Brain microvascular endothelial cell (primary cell): ENCODE results near the gene KCTD1.
A peak's percentile ranks its signal among the peaks of the same experiment; 100 is the strongest.

Experiments used
- DNase-seq: peaks from one replicate; pipeline ENCODE4 v3.0.0-alpha.2; 2020
- H3K27ac ChIP-seq: fragments of 250-450 bp; sonication (Bioruptor Pico); 2 replicates; pipeline ENCODE4 v1.5.1; 2020; ENCODE audit warnings: mild to moderate bottlenecking, moderate library complexity
- H3K27me3 ChIP-seq: fragments of 250-450 bp; sonication (Bioruptor Pico); replicated peaks from 2 replicates; pipeline ENCODE4 v1.5.1; 2020; ENCODE audit warnings: mild to moderate bottlenecking
- H3K36me3 ChIP-seq: fragments of 250-450 bp; sonication (Bioruptor Pico); replicated peaks from 2 replicates; pipeline ENCODE4 v1.5.1; 2020; ENCODE audit warnings: mild to moderate bottlenecking
- H3K4me3 ChIP-seq: 2 replicates; pipeline ENCODE4 v1.5.1; 2011; ENCODE audit warnings: low read depth, mild to moderate bottlenecking, control low read depth, low read length, moderate library complexity
- CTCF ChIP-seq: IDR thresholded peaks from 2 replicates; pipeline ENCODE4 v1.5.1; 2011; ENCODE audit warnings: low read depth, mild to moderate bottlenecking, moderate library complexity, low read length, control low read depth, inconsistent platforms; ENCODE audit errors: missing control alignments
- in situ Hi-C: cut with HindIII; loops from 2 replicates; pipeline ENCODE4 v1.10.0; 2017; ENCODE audit warnings: low sequenced_read_pairs, low pct_ligation_motif_present

KCTD1 gene

GRCh38 chr18:26489191-26489590, 59.2 kb downstream of the KCTD1 start:
- H3K27ac ChIP-seq: peak overlapping the region; percentile 71
- in situ Hi-C loops: no loop called here
- no peaks in the 10 kb centered on the region for H3K36me3 ChIP-seq
- H3K4me3 ChIP-seq: no peak overlapping the region
- no peaks in the 10 kb centered on the region for H3K27me3 ChIP-seq
- TF ChIP-seq CTCF: no peak
- DNase-seq: peak; percentile 40

GRCh38 chr18:26488417-26489009, 59.8 kb downstream of the KCTD1 start:
- Histone ChIP-seq H3K36me3 (no peaks in the 10 kb centered on the region), H3K4me3 (no peak overlapping the region), H3K27me3 (no peaks in the 10 kb centered on the region), H3K27ac (no peak overlapping the region)
- no peak for DNase-seq
- TF ChIP-seq CTCF: no peak
- in situ Hi-C loops: no loop called here

GRCh38 chr18:26487437-26487836, 60.9 kb downstream of the KCTD1 start:
- in situ Hi-C loops: no loop called here
- Histone ChIP-seq H3K4me3 (no peak overlapping the region), H3K27ac (no peak overlapping the region), H3K27me3 (no peaks in the 10 kb centered on the region), H3K36me3 (no peaks in the 10 kb centered on the region)
- DNase-seq: no peak
- TF ChIP-seq CTCF: no peak

- no peak for DNase-seq
- Histone ChIP-seq H3K27me3 (no peaks in the 10 kb centered on the region), H3K36me3 (no peaks in the 10 kb centered on the region), H3K27ac (no peak overlapping the region), H3K4me3 (no peak overlapping the region)
- TF ChIP-seq CTCF: no peak
- in situ Hi-C loops: no loop called here
Observed at GRCh38 chr18:26483633-26484032, 64.7 kb downstream of the KCTD1 start.

- no peak overlapping the region for H3K27ac ChIP-seq
- no peaks in the 10 kb centered on the region for H3K27me3 ChIP-seq
- no peaks in the 10 kb centered on the region for H3K36me3 ChIP-seq
- in situ Hi-C loops: no loop called here
- no peak overlapping the region for H3K4me3 ChIP-seq
- no peak for TF ChIP-seq CTCF
- no peak for DNase-seq
Observed at GRCh38 chr18:26482569-26482968, 65.8 kb downstream of the KCTD1 start.
